ENCODE measurements around the gene PNPLA8. TPM values are rescaled to one million over a fixed set of nuclear protein-coding genes. Genes with fewer than 3 reads are reported as not detected.
"Not testable (repeated sequence)": the region's sequence is repeated elsewhere in the genome, so short reads cannot be mapped to it uniquely, and the experiment has no call there.

Gene PNPLA8
- total and polyA plus RNA-seq, 2 donors (not counting 1 experiment from before 2014, with no cell fraction given), result 12.3 to 57.3 TPM

DNA sequence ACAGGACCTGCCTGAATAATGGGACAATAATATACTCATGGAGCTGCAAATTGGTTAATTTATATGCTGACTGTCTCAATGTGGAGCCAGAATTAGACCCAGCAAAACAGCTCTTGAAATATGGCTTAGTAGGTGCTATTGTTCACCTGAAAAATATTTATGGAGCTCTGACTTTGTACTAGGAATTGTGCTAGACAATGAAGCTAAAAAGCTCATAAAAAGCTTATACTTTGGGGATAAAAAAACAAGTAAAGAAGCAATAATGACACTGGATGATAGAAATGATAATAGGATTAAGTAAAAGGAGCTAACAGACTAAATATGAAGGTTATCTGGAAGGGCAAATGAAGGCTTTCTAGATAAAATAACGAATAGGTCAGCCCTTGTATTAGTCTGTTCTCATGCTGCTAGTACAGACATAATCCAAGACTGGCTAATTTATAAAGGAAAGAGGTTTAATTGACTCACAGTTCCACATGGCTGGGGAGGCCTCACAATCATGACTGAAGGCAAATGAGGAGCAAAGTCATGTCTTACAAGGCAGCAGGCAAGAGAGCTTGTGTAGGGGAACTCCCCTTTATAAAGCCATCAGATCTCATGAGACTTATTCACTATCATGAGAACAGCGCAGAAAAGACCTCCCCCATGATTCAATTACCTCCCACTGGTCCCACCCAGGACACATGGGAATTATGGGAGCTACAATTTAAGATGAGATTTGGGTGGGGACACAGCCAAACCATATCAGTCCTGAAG is 22.4 kb upstream of the PNPLA8 start:
- H3K27ac ChIP-seq (ENCODE audit: low read length in 2 of 2); H3K4me3 ChIP-seq (ENCODE audit: control extremely low read depth in 1 of 5, extremely low read depth in 1 of 5, insufficient read depth in 1 of 5, low read depth in 2 of 5, low read length in 4 of 5); H3K4me2 ChIP-seq (replicated peaks; ENCODE audit: low read depth, low read length, poor library complexity, severe bottlenecking); H4K20me1 ChIP-seq (ENCODE audit: control insufficient read depth, insufficient read depth, low read length, poor library complexity, severe bottlenecking); H3K9me3 ChIP-seq (ENCODE audit: control extremely low read depth in 1 of 3, control insufficient read depth in 2 of 3, insufficient read depth in 1 of 3, low read length in 2 of 3); H3K27me3 Mint-ChIP-seq; H3K27me3 ChIP-seq (replicated peaks in 1 of 4; ENCODE audit: control extremely low read depth in 1 of 4, control insufficient read depth in 3 of 4, insufficient read depth in 4 of 4, low read length in 3 of 4); H3K36me3 ChIP-seq (replicated peaks in 1 of 2; ENCODE audit: control extremely low read depth in 1 of 2, control insufficient read depth in 1 of 2, extremely low read depth in 1 of 2, insufficient read depth in 2 of 2, low read length in 1 of 2); H3K27ac Mint-ChIP-seq; H3K4me3 Mint-ChIP-seq; intact Hi-C loops (cut with micrococcal nuclease); DNase-seq; POLR2A ChIA-PET; H2AFZ ChIP-seq (ENCODE audit: insufficient read depth, low read depth, low read length, poor library complexity, severe bottlenecking); H3K9me3 Mint-ChIP-seq (ENCODE audit: insufficient read depth); H3K79me2 ChIP-seq (ENCODE audit: control insufficient read depth, insufficient read depth, low read length); H3K9ac ChIP-seq (ENCODE audit: low read length); ATAC-seq (ENCODE audit: low read depth): not testable (repeated sequence)
- CTCF ChIA-PET, result interaction anchor here (0.5 to 1.8 kb wide), 3 partner anchors 13 to 52 kb away, joined by 3 to 4 read pairs (median 3); no protein-coding TSS in a partner anchor
- 80% methylated on average over 1 of the region's 2 CpGs for WGBS (ENCODE audit: insufficient coverage)
- peaks cover 24% of the 10 kb centered on the region for H3K4me1 Mint-ChIP-seq
- peaks cover 26 to 27% of the 10 kb centered on the region in 2 donors for H3K4me1 ChIP-seq (ENCODE audit: control insufficient read depth in 2 of 2, insufficient read depth in 2 of 2, low read length in 2 of 2)

- Histone ChIP-seq H3K4me1 (ENCODE audit: control insufficient read depth in 2 of 2, insufficient read depth in 2 of 2, low read length in 2 of 2) (peaks cover 5 to 8% of the 10 kb centered on the region in 2 donors), H3K36me3 (replicated peaks in 1 of 2; ENCODE audit: control extremely low read depth in 1 of 2, control insufficient read depth in 1 of 2, extremely low read depth in 1 of 2, insufficient read depth in 2 of 2, low read length in 1 of 2) (no peaks in the 10 kb centered on the region), H3K4me2 (replicated peaks; ENCODE audit: low read depth, low read length, poor library complexity, severe bottlenecking) (no peak overlapping the region), H2AFZ (ENCODE audit: insufficient read depth, low read depth, low read length, poor library complexity, severe bottlenecking) (no peak overlapping the region), H3K9me3 (ENCODE audit: control extremely low read depth in 1 of 3, control insufficient read depth in 2 of 3, insufficient read depth in 1 of 3, low read length in 2 of 3) (no peaks in the 10 kb centered on the region), H3K79me2 (ENCODE audit: control insufficient read depth, insufficient read depth, low read length) (no peaks in the 10 kb centered on the region), H3K4me3 (ENCODE audit: control extremely low read depth in 1 of 5, extremely low read depth in 1 of 5, insufficient read depth in 1 of 5, low read depth in 2 of 5, low read length in 4 of 5) (no peak overlapping the region), H3K27me3 (replicated peaks in 1 of 4; ENCODE audit: control extremely low read depth in 1 of 4, control insufficient read depth in 3 of 4, insufficient read depth in 4 of 4, low read length in 3 of 4) (no peaks in the 10 kb centered on the region), H3K27ac (ENCODE audit: low read length in 2 of 2) (no peak overlapping the region), H3K9ac (ENCODE audit: low read length) (no peak overlapping the region), H4K20me1 (ENCODE audit: control insufficient read depth, insufficient read depth, low read length, poor library complexity, severe bottlenecking) (no peaks in the 10 kb centered on the region)
- H3K9me3 Mint-ChIP-seq (ENCODE audit: insufficient read depth), result no peaks in the 10 kb centered on the region
- ATAC-seq (ENCODE audit: low read depth) (no peak), DNase-seq (no peak)
- intact Hi-C loops (cut with micrococcal nuclease), result no loop called here
- no peaks in the 10 kb centered on the region for H3K27me3 Mint-ChIP-seq
- ChIA-PET POLR2A (no interaction called here), CTCF (interaction anchor here (1.1 kb wide), 1 partner anchor 15 kb away, joined by 3 read pairs; no protein-coding TSS in a partner anchor)
- peaks cover 6% of the 10 kb centered on the region for H3K4me1 Mint-ChIP-seq
- no peak overlapping the region for H3K4me3 Mint-ChIP-seq
- no peak for TF ChIP-seq CTCF (IDR thresholded peaks at IDR 0.05)
- TF ChIP-seq EZH2 (IDR thresholded peaks at IDR 0.05; ENCODE audit: borderline replicate concordance, insufficient read depth, low read depth, low read length, poor library complexity, severe bottlenecking), result no peak
- H3K27ac Mint-ChIP-seq, result no peak overlapping the region
- whole genome bisulfite sequencing (ENCODE audit: insufficient coverage), result no CpG with 5 or more reads among the region's 2 CpGs
Measured at GRCh38 chr7:108541478-108541877, 15.5 kb upstream of the PNPLA8 start.

DNA sequence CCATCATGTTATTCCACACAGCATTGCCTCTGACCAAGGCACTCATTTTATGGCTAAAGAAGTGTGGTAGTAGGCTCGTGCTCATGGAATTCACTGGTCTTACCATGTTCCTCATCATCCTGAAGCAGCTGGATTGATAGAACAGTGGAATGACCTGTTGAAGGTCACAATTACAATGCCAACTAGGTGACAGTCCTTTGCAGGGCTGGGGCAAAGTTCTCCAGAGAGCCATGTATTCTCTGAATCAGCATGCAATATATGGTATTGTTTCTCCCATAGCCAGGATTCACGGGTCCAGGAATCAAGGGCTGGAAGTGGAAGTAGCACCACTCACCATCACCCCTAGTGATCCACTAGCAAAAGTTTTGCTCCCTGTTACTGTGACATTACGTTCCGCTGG is 12.8 kb upstream of the PNPLA8 start:
- intact Hi-C loops (cut with micrococcal nuclease); H3K27ac ChIP-seq (ENCODE audit: low read length in 2 of 2); H2AFZ ChIP-seq (ENCODE audit: insufficient read depth, low read depth, low read length, poor library complexity, severe bottlenecking); ATAC-seq (ENCODE audit: low read depth); H3K9me3 ChIP-seq (ENCODE audit: control extremely low read depth in 1 of 3, control insufficient read depth in 2 of 3, insufficient read depth in 1 of 3, low read length in 2 of 3); H3K27me3 Mint-ChIP-seq; H3K4me3 ChIP-seq (ENCODE audit: control extremely low read depth in 1 of 5, extremely low read depth in 1 of 5, insufficient read depth in 1 of 5, low read depth in 2 of 5, low read length in 4 of 5); H3K4me3 Mint-ChIP-seq; H3K9me3 Mint-ChIP-seq (ENCODE audit: insufficient read depth); H3K27ac Mint-ChIP-seq; H3K9ac ChIP-seq (ENCODE audit: low read length); H3K79me2 ChIP-seq (ENCODE audit: control insufficient read depth, insufficient read depth, low read length); H3K4me2 ChIP-seq (replicated peaks; ENCODE audit: low read depth, low read length, poor library complexity, severe bottlenecking); H4K20me1 ChIP-seq (ENCODE audit: control insufficient read depth, insufficient read depth, low read length, poor library complexity, severe bottlenecking); POLR2A ChIA-PET; H3K36me3 ChIP-seq (replicated peaks in 1 of 2; ENCODE audit: control extremely low read depth in 1 of 2, control insufficient read depth in 1 of 2, extremely low read depth in 1 of 2, insufficient read depth in 2 of 2, low read length in 1 of 2); DNase-seq; H3K27me3 ChIP-seq (replicated peaks in 1 of 4; ENCODE audit: control extremely low read depth in 1 of 4, control insufficient read depth in 3 of 4, insufficient read depth in 4 of 4, low read length in 3 of 4): not testable (repeated sequence)
- CTCF ChIA-PET, result interaction anchor here (0.6 to 1.0 kb wide), 2 partner anchors 42 to 444 kb away, joined by 3 read pairs; no protein-coding TSS in a partner anchor
- peaks cover 13% of the 10 kb centered on the region in 2 donors for H3K4me1 ChIP-seq (ENCODE audit: control insufficient read depth in 2 of 2, insufficient read depth in 2 of 2, low read length in 2 of 2)
- WGBS (ENCODE audit: insufficient coverage), result 100% methylated on average over 1 of the region's 4 CpGs
- peaks cover 14% of the 10 kb centered on the region for H3K4me1 Mint-ChIP-seq

Measured in B cell (primary cell).